CMK (cell line): ENCODE data around the gene RPRML.
"Not testable (repeated sequence)": the region's sequence is repeated elsewhere in the genome, so short reads cannot be mapped to it uniquely, and the experiment has no call there.

Source experiments
- DNase-seq: peaks from one replicate; pipeline ENCODE4 v3.0.0-alpha.2; 2010; ENCODE audit warnings: low read depth

Gene RPRML

GRCh38 chr17:46976626-46977270 is 2.3 kb downstream of the RPRML start:
- DNase-seq: no peak

- no peak for DNase-seq
These were observed 3.8 kb downstream of the RPRML start for GRCh38 chr17:46975287-46975686.

GRCh38 chr17:46974086-46974485 is 5.0 kb downstream of the RPRML start:
- DNase-seq: no peak

DNA sequence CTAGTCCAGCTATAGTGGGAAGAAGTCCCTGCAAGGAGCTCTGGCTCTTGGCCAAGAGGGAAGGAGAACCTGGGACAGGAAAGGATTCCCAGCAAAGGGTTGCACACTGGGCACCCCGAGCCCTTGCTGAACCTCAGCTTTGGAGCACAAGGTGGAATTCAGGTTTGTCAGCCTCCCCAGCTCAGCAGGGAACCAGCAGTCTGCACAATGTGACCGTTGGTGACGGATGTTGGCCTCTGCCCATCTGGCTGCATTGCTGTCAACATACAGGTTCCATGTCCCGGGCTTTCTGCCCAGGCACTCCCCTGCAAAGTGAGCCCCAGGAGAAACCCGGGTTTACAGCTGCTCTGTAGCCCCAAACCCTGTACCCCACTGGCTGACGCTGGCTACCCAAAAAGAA is 6.7 kb downstream of the RPRML start:
- no peak for DNase-seq

DNA sequence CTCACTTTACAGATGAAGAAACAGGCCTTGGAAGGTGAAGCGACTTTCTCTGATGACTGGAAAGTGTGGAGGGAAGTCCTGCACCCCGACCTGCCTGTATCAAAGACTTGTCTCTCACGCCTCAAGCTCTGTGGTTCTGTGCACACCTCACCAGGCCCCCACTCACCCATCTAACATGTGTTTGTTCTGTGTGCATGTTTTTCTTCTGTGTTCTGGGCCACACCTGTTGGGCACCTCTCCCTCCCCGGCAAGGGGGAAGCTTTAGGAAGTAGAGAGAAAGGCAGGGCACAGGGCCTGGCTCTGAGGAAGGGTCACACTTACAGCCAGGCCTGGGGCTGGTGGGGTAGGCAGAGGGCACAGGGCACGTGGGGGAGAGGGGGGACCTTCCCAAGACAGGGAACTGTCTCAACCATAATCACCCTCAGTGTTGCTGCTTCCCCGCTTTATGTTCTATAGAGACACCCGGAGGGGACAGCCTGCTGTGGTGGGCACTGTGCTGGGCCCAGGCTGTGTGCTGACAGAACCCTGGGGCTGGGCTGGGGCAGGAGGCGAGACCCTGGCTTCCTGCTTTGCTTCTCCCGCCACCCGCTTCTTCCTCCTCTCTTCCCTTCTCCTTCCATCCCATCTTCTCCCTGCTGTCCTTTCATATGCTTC is 7.3 kb downstream of the RPRML start:
- DNase-seq: no peak

GRCh38 chr17:46968896-46969295 is 10.2 kb downstream of the RPRML start:
- no peak for DNase-seq

- no peak for DNase-seq
These were observed 10.7 kb downstream of the RPRML start for GRCh38 chr17:46968224-46968834.

GRCh38 chr17:46964315-46965265 is 14.5 kb downstream of the RPRML start:
- no peak for DNase-seq

DNA sequence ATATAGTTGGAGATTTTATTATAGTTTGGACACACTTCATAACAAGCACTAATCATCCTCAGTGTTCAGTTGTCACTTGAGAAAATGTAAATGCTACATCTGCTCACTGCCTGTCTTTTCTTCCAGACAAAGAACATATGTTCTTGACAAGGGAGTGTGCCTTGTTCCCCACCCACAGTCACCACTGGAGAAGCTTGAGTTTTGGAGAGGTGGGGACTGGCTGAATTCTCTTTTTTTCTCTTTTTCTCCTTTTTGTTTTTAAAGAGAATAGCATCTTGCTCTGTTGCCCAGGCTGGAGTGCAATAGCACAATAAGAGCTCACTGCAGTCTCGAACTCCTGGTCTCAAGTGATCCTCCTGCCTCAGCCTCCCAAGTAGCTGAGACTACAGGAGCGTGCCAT is 15.5 kb downstream of the RPRML start:
- no peak for DNase-seq

DNA sequence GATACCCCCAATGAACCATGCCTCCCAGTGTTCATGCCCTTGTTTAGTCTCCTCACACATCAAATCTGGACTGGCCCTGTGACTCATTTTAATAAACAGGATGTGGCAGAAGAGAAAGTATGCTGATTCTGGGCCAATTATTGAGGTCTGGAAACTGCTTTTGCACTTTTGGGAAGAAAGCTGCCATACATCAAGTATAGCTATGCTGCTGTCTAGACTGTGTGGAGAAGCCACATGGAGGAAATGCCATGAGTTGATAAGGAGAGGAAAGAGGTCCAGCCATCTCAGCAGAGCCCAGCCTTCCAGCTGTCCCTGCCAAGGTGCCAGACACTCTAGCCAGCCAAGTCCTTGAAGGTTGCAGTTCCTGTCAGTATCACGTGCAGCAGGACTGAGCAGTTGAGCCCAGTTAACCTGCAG is 16.7 kb downstream of the RPRML start:
- no peak for DNase-seq

DNA sequence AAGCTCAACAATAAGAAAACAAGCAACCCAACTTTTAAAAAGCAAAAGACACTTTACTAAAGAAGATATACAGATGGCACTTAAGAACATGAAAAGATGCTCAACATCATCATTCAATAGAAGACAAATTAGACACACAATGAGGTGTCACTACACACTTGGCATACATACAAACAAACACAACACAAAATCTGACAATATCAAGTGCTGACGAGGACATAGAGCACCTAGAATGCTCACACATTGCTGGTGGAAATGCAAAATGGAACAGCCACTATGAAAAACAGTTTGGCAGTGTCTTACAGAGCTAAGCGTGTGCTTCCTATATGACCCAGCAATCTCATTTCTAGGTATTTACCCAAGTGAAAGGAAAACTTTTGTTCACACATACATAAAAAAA is 18.9 kb downstream of the RPRML start:
- no peak for DNase-seq

DNA sequence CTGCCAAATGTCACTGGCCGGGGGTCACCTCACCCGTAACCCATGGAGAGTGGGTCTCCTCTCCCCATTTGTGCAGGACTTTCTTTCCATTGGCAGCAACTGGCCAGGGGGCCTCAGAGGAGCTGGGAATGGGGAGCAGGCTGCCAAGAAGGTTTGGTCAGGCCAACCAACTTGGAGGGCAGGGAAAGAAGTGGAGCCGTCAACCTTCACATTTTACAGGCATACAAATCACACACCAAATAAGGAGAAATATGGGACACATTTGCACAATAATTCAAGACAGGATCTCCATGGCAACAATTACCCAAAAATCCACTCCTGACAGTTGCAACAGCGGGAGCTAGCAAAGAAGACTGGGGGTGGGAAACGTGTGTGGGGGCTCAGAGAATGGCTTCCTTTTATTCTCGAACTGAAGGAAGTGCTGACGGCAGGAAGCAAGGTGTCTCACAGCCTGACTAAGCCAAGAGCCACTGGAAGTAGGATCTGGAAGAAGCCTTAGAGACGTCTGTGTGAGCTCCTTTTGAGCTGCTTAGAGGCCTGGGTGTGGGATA is 20.9 kb downstream of the RPRML start:
- DNase-seq: no peak

GRCh38 chr17:46953191-46953590 is 25.9 kb downstream of the RPRML start:
- not testable (repeated sequence) for DNase-seq

- DNase-seq: no peak
These were observed 26.9 kb downstream of the RPRML start for GRCh38 chr17:46952115-46952514.

DNA sequence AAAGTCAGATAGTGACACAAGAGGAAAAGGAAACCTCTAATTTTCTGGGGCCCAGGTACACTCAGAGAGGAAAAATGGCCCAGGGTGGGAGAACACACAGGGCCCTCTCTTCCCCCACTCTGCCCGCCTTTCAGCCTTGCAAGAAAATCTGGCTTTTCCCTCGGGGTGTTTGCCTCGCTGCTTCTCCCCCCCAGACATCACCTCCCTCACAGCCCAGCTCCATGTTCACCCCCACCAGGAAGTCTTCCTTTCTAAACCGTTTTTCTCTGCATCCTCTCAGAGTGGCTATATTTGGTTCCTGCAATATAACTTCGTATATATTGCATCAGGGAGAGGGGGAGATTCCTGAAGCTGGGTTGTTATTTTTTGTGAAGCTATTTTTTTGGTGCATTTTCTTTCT is 27.3 kb downstream of the RPRML start:
- DNase-seq: no peak

- no peak for DNase-seq
These were observed 27.9 kb downstream of the RPRML start for GRCh38 chr17:46950997-46951621.

DNA sequence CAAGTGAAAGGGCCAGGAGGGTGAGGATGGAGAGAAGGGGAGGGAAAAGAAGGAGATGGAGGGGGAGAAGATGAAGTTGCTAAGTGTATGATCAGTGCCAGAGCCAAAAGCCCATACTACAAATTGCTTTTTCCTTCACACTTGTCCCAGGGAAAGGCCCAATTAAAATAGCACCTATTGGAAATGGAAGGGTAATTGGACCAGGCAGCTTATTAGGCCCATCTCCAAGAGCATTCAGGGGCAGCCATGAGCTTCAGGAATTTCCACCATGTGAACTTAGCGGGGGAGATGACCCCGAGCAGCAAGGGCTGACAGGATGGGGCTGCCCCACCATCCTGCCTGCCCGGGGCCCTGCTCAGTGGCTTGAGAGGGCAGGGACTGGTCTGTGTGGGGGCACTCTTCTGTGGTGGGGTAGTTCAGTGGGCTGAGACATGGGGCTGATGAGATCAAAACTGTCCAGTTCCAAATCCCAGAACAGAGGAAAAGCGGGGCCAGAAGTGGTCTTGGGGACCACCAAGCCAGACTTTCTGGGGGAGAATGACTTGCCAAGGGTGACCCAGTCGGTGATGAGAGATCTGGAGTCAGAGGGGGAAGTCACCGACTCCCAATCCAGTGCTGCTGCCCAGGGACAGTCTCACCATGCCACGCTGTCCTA is 28.6 kb downstream of the RPRML start:
- DNase-seq: no peak

GRCh38 chr17:46949291-46950174 is 29.5 kb downstream of the RPRML start:
- DNase-seq: no peak

GRCh38 chr17:46948544-46948943 is 30.5 kb downstream of the RPRML start:
- DNase-seq: no peak

GRCh38 chr17:46947216-46947615 is 31.8 kb downstream of the RPRML start:
- no peak for DNase-seq
